ENCODE measurements around the gene HEMK1.

HEMK1 gene

GRCh38 chr3:50624634-50625033 lies 55.3 kb downstream of the HEMK1 start:
- no peaks in the 10 kb centered on the region for H3K27me3 ChIP-seq (ENCODE audit: insufficient read depth, low read length)
- peaks cover 6% of the 10 kb centered on the region; the same call in 1 of the 2 replicates for H3K36me3 ChIP-seq (ENCODE audit: insufficient read depth, low read depth, low read length)
- no peaks in the 10 kb centered on the region for H3K9me3 ChIP-seq (ENCODE audit: insufficient read depth, low read depth, low read length)
- H3K4me3 ChIP-seq (ENCODE audit: low read length), result no peak overlapping the region
- no peak overlapping the region for H3K9ac ChIP-seq (ENCODE audit: low read depth, low read length)
- no peak overlapping the region for H3K27ac ChIP-seq (ENCODE audit: low read length)
- H3K4me1 ChIP-seq (ENCODE audit: insufficient read depth, low read length), result peaks cover 12% of the 10 kb centered on the region

GRCh38 chr3:50625231-50626182 lies 56.2 kb downstream of the HEMK1 start:
- H3K9me3 ChIP-seq (ENCODE audit: insufficient read depth, low read depth, low read length), result no peaks in the 10 kb centered on the region
- peak overlapping the region; percentile 45; the same call in 1 of the 2 replicates for H3K9ac ChIP-seq (ENCODE audit: low read depth, low read length)
- no peak overlapping the region for H3K27ac ChIP-seq (ENCODE audit: low read length)
- H3K27me3 ChIP-seq (ENCODE audit: insufficient read depth, low read length), result no peaks in the 10 kb centered on the region
- H3K4me3 ChIP-seq (ENCODE audit: low read length), result no peak overlapping the region
- H3K4me1 ChIP-seq (ENCODE audit: insufficient read depth, low read length), result peaks cover 12% of the 10 kb centered on the region
- H3K36me3 ChIP-seq (ENCODE audit: insufficient read depth, low read depth, low read length), result peaks cover 6% of the 10 kb centered on the region; the same call in 1 of the 2 replicates

GRCh38 chr3:50626401-50626800 lies 57.1 kb downstream of the HEMK1 start:
- no peaks in the 10 kb centered on the region for H3K9me3 ChIP-seq (ENCODE audit: insufficient read depth, low read depth, low read length)
- peaks cover 12% of the 10 kb centered on the region for H3K4me1 ChIP-seq (ENCODE audit: insufficient read depth, low read length)
- H3K36me3 ChIP-seq (ENCODE audit: insufficient read depth, low read depth, low read length), result peaks cover 6% of the 10 kb centered on the region; the same call in 1 of the 2 replicates
- H3K4me3 ChIP-seq (ENCODE audit: low read length), result no peak overlapping the region
- H3K27me3 ChIP-seq (ENCODE audit: insufficient read depth, low read length), result no peaks in the 10 kb centered on the region
- no peak overlapping the region for H3K27ac ChIP-seq (ENCODE audit: low read length)
- H3K9ac ChIP-seq (ENCODE audit: low read depth, low read length), result no peak overlapping the region

- no peaks in the 10 kb centered on the region for H3K9me3 ChIP-seq (ENCODE audit: insufficient read depth, low read depth, low read length)
- H3K4me1 ChIP-seq (ENCODE audit: insufficient read depth, low read length), result peaks cover 12% of the 10 kb centered on the region
- peaks cover 3% of the 10 kb centered on the region; the same call in 1 of the 2 replicates for H3K36me3 ChIP-seq (ENCODE audit: insufficient read depth, low read depth, low read length)
- no peak overlapping the region for H3K9ac ChIP-seq (ENCODE audit: low read depth, low read length)
- H3K27me3 ChIP-seq (ENCODE audit: insufficient read depth, low read length), result no peaks in the 10 kb centered on the region
- H3K4me3 ChIP-seq (ENCODE audit: low read length), result no peak overlapping the region
- no peak overlapping the region for H3K27ac ChIP-seq (ENCODE audit: low read length)
These were observed 58.2 kb downstream of the HEMK1 start for GRCh38 chr3:50627407-50628051.

GRCh38 chr3:50628601-50629000 lies 59.3 kb downstream of the HEMK1 start:
- Histone ChIP-seq H3K36me3 (ENCODE audit: insufficient read depth, low read depth, low read length) (no peaks in the 10 kb centered on the region), H3K27me3 (ENCODE audit: insufficient read depth, low read length) (no peaks in the 10 kb centered on the region), H3K4me1 (ENCODE audit: insufficient read depth, low read length) (peaks cover 12% of the 10 kb centered on the region), H3K9me3 (ENCODE audit: insufficient read depth, low read depth, low read length) (no peaks in the 10 kb centered on the region), H3K4me3 (ENCODE audit: low read length) (no peak overlapping the region), H3K9ac (ENCODE audit: low read depth, low read length) (no peak overlapping the region), H3K27ac (ENCODE audit: low read length) (no peak overlapping the region)

GRCh38 chr3:50630394-50630793 lies 61.1 kb downstream of the HEMK1 start:
- Histone ChIP-seq H3K27me3 (ENCODE audit: insufficient read depth, low read length) (no peaks in the 10 kb centered on the region), H3K9me3 (ENCODE audit: insufficient read depth, low read depth, low read length) (no peaks in the 10 kb centered on the region), H3K36me3 (ENCODE audit: insufficient read depth, low read depth, low read length) (no peaks in the 10 kb centered on the region), H3K4me1 (ENCODE audit: insufficient read depth, low read length) (peaks cover 5% of the 10 kb centered on the region; the same call in 1 of the 2 replicates), H3K9ac (ENCODE audit: low read depth, low read length) (no peak overlapping the region), H3K4me3 (ENCODE audit: low read length) (no peak overlapping the region), H3K27ac (ENCODE audit: low read length) (no peak overlapping the region)

GRCh38 chr3:50630877-50631276 lies 61.6 kb downstream of the HEMK1 start:
- Histone ChIP-seq H3K36me3 (ENCODE audit: insufficient read depth, low read depth, low read length) (no peaks in the 10 kb centered on the region), H3K9ac (ENCODE audit: low read depth, low read length) (no peak overlapping the region), H3K27ac (ENCODE audit: low read length) (no peak overlapping the region), H3K4me3 (ENCODE audit: low read length) (no peak overlapping the region), H3K4me1 (ENCODE audit: insufficient read depth, low read length) (peaks cover 3% of the 10 kb centered on the region; the same call in 1 of the 2 replicates), H3K27me3 (ENCODE audit: insufficient read depth, low read length) (no peaks in the 10 kb centered on the region), H3K9me3 (ENCODE audit: insufficient read depth, low read depth, low read length) (no peaks in the 10 kb centered on the region)

- Histone ChIP-seq H3K9me3 (ENCODE audit: insufficient read depth, low read depth, low read length) (no peaks in the 10 kb centered on the region), H3K4me1 (ENCODE audit: insufficient read depth, low read length) (peaks cover 13% of the 10 kb centered on the region; the same call in 1 of the 2 replicates), H3K36me3 (ENCODE audit: insufficient read depth, low read depth, low read length) (no peaks in the 10 kb centered on the region), H3K9ac (ENCODE audit: low read depth, low read length) (no peak overlapping the region), H3K27ac (ENCODE audit: low read length) (no peak overlapping the region), H3K27me3 (ENCODE audit: insufficient read depth, low read length) (no peaks in the 10 kb centered on the region), H3K4me3 (ENCODE audit: low read length) (no peak overlapping the region)
These were observed 63.1 kb downstream of the HEMK1 start for GRCh38 chr3:50632450-50632849.

- Histone ChIP-seq H3K27ac (ENCODE audit: low read length) (no peak overlapping the region), H3K4me1 (ENCODE audit: insufficient read depth, low read length) (peaks cover 14% of the 10 kb centered on the region; the same call in 1 of the 2 replicates), H3K4me3 (ENCODE audit: low read length) (no peak overlapping the region)
These were observed 64.0 kb downstream of the HEMK1 start for GRCh38 chr3:50633230-50633790.

GRCh38 chr3:50635066-50635465 lies 65.7 kb downstream of the HEMK1 start:
- Histone ChIP-seq H3K9ac (ENCODE audit: low read depth, low read length) (no peak overlapping the region), H3K9me3 (ENCODE audit: insufficient read depth, low read depth, low read length) (no peaks in the 10 kb centered on the region), H3K36me3 (ENCODE audit: insufficient read depth, low read depth, low read length) (no peaks in the 10 kb centered on the region), H3K27me3 (ENCODE audit: insufficient read depth, low read length) (no peaks in the 10 kb centered on the region), H3K4me3 (ENCODE audit: low read length) (no peak overlapping the region), H3K4me1 (ENCODE audit: insufficient read depth, low read length) (peaks cover 18% of the 10 kb centered on the region), H3K27ac (ENCODE audit: low read length) (no peak overlapping the region)

More at GRCh38 chr3:50633230-50633790, 64.0 kb downstream of the HEMK1 start:
- Histone ChIP-seq H3K36me3 (ENCODE audit: insufficient read depth, low read depth, low read length) (no peaks in the 10 kb centered on the region), H3K9me3 (ENCODE audit: insufficient read depth, low read depth, low read length) (no peaks in the 10 kb centered on the region), H3K9ac (ENCODE audit: low read depth, low read length) (no peak overlapping the region), H3K27me3 (ENCODE audit: insufficient read depth, low read length) (no peaks in the 10 kb centered on the region)

GRCh38 chr3:50637011-50637410 lies 67.7 kb downstream of the HEMK1 start:
- Histone ChIP-seq H3K27ac (ENCODE audit: low read length) (no peak overlapping the region), H3K9me3 (ENCODE audit: insufficient read depth, low read depth, low read length) (no peaks in the 10 kb centered on the region), H3K27me3 (ENCODE audit: insufficient read depth, low read length) (no peaks in the 10 kb centered on the region), H3K9ac (ENCODE audit: low read depth, low read length) (no peak overlapping the region), H3K4me3 (ENCODE audit: low read length) (no peak overlapping the region), H3K36me3 (ENCODE audit: insufficient read depth, low read depth, low read length) (peaks cover 5% of the 10 kb centered on the region; the same call in 1 of the 2 replicates), H3K4me1 (ENCODE audit: insufficient read depth, low read length) (peaks cover 18% of the 10 kb centered on the region)
